GM21526 (cell line): ENCODE data around the gene SNAI1.
"Not testable (repeated sequence)": the region's sequence is repeated elsewhere in the genome, so short reads cannot be mapped to it uniquely, and the experiment has no call there.

Source experiments
- ATAC-seq: cut with Tn5 transposase; IDR thresholded peaks from one replicate; pipeline ENCODE4 v1.9.1; 2021; ENCODE audit warnings: moderate library complexity; ENCODE audit not compliant: unreplicated experiment, low FRiP score

Gene SNAI1

GRCh38 chr20:49961413-49961812 lies 21.4 kb upstream of the SNAI1 start:
- ATAC-seq, result no peak

DNA sequence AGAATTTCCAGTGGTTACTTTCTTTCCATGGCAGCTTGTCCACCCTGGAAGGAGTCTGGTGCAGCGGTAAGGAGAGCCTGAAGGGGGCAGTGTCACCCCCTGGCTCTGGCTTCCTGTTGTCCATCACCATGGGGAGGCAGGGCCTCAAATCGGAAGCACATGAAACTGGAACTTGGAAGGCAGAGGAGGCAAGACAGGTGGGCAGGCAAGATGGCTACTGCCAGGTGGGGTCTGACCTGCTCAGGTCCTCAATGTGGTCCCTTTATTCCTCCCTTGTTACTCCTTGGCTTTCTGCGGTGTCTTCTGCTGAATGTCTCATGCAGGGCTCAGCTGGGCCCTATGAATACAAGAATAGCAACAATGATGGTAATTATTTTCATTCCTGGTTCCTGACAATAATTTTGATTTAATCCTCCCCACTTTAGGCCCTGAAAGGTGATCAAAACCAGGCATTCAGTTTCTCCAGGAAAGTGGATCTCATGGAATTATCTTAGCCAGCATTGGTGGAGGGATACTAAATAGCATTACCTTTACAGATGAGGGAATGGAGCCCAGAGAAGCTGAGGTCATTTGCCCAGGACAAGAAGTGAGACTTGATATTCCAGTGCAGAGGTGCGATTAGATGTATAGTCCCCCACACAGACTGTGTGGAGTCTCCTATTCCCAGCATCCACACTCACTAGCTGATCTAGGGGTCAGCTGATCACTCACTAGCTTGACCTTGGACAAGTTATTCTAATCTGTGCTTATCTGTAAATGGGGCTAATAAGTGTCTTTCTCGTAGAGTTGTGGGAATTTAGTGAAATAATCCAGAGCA lies 17.6 kb upstream of the SNAI1 start:
- no peak for ATAC-seq

DNA sequence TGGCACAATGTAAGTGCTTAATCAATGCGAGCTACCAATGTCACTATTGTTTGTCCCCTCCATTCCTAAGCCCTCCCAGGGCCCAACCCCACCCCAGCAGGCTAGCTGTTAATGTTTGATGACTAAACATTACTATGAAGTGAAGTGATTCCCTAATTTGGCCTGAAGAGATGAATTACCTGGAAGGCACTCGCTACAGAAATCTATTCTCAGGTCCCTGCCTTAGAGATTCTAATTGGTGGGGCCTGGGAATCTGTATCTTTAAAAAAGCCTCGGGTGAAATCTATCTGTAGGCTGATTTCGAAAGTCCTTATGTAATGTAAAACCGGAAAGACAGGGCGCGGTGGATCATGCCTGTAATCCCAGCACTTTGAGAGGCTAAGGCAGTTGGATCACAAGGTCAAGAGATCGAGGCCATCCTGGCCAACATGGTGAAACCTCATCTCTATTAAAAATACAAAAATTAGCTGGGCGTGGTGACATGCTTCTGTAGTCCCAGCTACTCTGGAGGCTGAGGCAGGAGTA lies 16.9 kb upstream of the SNAI1 start:
- no peak for ATAC-seq

- ATAC-seq, result no peak
Observed at GRCh38 chr20:49966861-49967260, 15.9 kb upstream of the SNAI1 start.

DNA sequence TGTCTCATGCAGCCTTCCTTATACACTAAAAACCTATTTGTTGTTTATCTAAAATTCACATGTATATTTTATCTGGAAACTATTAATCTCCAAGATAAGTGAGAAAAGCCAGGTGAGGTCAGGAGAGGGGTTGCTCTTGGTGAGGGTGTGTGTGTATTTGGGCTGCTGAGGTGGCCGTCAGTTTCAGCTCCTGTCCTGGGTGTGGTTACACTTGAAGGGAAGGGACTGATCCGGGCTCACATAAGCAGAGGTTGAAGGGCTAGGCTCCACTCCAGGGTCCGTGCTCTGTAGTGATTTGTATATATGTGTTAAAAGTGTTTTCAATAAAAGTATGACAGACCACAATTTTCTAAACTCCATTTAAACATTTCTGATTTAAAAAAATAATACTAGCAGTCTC lies 13.5 kb upstream of the SNAI1 start:
- no peak for ATAC-seq

- ATAC-seq, result no peak
Observed at GRCh38 chr20:49969946-49970345, 12.8 kb upstream of the SNAI1 start.

GRCh38 chr20:49970498-49970897 lies 12.3 kb upstream of the SNAI1 start:
- ATAC-seq, result no peak

DNA sequence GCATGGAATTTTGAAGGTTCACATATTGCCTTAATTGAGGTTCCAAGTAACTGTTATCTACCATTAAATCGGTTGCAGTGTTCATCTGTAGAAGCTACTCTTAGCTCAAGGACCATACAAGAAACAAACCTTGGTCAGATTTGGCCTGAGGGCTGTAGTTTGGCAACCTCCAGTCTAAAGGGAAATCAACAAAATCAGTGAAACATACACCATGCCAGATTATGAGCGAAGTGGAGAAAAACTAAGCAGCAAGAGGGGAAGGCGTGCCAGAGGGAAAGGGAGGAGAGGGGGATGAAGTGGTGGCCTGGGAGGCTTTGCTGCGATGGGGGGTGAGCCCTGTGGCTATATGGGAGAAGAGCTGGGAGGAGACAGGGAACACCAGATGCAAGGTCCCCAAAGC lies 8.8 kb upstream of the SNAI1 start:
- ATAC-seq, result no peak

DNA sequence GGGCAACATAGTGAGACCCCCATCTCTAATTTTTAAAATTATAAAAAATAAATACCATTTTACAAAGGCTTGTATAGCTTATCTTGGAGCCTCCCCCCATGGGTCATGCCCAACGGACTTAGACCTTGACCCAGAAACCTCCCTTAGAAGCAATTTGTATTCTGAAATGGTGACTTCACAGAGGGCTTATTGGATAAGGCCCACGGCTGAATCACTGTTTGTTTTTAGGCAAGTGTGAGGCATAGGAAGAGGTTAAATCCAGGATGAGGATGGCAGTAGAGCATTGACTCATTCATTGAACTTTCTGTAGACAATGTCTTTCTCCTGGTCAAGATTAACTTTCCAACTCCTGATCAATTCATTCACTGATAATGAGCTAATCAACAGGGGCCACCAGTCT lies 6.2 kb upstream of the SNAI1 start:
- no peak for ATAC-seq

GRCh38 chr20:49977740-49978139 lies 5.0 kb upstream of the SNAI1 start:
- not testable (repeated sequence) for ATAC-seq

DNA sequence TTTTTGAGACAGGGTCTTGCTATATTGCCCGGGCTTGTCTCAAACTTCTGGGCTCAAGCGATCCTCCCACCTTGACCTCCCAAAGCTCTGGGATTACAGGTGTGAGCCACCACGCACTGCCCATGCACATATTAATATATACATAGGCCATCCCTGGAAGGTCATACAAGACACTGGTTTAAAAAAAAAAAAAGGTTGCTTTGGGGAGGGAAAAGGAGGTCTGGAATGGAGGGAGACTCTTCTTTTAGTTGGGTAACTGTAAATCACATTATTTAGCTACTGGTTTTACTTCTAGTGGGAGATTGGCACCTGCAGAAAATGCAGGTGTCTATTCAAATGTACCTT lies 4.1 kb upstream of the SNAI1 start:
- no peak for ATAC-seq

GRCh38 chr20:49979030-49979832 lies 3.5 kb upstream of the SNAI1 start:
- ATAC-seq, result no peak

- no peak for ATAC-seq
Observed at GRCh38 chr20:49980140-49981008, 2.4 kb upstream of the SNAI1 start.

- ATAC-seq, result no peak
Observed at GRCh38 chr20:49981218-49982071, 1.3 kb upstream of the SNAI1 start.

DNA sequence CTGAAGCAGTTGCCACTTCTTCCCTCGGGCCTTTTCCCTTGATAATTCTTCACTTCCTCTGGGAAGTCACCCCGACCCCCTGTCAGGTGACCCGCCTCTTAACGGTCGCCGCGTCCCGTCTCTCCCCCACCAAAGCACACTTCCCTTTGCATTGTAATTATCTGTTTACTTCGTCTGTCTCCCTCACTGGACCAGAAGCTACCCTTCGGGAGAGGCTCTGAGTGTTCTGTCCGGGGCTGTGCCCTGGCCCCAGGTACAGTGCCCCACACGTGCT lies 771 bp upstream of the SNAI1 start:
- ATAC-seq, result no peak

DNA sequence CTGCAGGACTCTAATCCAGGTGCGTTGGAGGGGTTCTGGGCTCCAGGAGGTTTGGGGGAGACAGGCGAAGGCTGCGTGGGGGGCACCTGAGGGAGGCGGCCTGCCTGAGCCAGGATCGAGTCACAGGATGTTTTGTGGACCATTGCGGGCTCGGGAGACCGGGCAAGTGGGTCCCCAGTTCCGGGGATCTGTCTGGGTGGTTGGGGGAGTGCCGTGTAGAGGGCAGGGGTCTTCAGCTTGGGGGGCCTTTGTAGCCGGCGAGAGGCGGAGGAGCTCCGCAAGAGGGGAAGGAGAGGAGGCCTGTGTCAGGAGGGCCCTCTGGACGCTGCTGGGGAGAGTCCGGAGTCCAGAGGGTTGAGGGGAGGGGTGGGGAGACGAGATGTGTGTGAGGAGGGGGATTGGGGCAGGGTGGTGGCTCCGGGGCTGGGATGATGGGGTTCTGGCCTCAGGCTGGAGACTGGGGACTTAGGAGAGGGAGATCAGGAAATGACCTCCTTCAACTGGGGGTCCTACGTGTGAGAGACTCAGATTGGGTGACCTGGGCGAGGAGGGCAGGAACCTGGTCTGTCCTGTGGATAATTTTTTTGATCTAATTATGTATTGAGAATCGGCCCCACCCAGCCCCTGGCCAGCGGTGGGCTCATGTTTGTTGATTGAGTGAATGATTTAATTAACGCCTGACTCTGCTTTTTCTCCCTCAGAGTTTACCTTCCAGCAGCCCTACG lies 505 bp downstream of the SNAI1 start:
- ATAC-seq, result no peak

DNA sequence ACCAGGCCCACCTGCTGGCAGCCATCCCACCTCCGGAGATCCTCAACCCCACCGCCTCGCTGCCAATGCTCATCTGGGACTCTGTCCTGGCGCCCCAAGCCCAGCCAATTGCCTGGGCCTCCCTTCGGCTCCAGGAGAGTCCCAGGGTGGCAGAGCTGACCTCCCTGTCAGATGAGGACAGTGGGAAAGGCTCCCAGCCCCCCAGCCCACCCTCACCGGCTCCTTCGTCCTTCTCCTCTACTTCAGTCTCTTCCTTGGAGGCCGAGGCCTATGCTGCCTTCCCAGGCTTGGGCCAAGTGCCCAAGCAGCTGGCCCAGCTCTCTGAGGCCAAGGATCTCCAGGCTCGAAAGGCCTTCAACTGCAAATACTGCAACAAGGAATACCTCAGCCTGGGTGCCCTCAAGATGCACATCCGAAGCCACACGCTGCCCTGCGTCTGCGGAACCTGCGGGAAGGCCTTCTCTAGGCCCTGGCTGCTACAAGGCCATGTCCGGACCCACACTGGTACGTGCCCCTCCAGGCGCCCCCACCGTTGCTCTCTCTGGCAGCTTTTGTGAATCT lies 1.1 kb downstream of the SNAI1 start:
- ATAC-seq, result no peak

GRCh38 chr20:49984426-49985153 lies 1.8 kb downstream of the SNAI1 start:
- ATAC-seq, result no peak

- ATAC-seq, result no peak
Observed at GRCh38 chr20:49985157-49985556, 2.4 kb downstream of the SNAI1 start.
